ENCODE measurements around the gene LYAR. TPM values are rescaled to one million over a fixed set of nuclear protein-coding genes. Genes with fewer than 3 reads are reported as not detected.

LYAR gene
- total and polyA plus RNA-seq, 2 of the 13 experiments (the other 11 are each of a cell fraction or from before 2014, with no cell fraction given): 7.8 to 94.2 TPM

DNA sequence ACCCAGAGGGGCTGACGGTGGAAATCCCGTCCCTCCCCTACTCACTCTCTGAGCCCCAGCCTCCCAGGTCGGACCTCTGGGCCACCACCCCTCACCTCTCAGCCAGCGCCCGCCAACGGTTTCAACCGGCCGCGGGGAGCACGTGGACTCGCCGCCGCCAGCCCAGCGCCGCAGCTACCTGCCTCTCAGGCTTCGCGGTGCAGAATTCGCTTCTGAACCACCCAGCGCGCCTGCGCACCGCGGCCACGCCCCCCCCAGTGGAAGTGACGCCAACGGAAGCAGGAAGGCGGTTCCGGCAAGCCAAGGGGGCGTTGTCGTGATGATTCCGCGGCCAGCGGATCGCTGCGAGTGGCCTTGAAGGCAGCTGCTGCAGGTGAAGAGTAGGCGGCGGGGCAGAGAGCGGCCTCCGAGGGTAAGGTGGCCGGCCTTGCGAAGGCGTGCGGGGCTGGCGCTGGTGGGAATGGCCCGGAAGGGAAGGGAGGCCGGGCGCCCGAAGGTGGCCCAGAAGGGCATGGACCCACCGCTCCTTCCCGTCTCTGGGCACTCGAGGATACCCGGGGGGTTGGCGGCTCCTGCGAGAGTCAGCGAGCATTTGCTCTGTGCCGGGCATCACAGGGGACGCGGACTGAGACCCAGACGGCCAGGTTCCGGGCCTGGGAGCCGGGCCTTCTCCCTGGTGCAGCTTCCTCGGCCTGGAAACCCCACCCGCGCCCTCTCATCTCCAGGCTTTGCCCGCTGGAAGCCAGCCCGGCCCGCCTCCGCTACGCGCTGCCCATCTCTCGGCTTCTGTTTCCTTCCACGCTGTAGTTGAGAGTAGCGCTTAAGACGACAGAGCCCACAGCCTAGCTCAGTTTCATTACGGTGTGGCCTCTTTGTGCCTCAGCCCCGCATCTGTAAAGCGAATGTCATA is at the start of gene LYAR, which contains the start of gene ZBTB49 (continued):
- TF ChIP-seq, protein P1, sequence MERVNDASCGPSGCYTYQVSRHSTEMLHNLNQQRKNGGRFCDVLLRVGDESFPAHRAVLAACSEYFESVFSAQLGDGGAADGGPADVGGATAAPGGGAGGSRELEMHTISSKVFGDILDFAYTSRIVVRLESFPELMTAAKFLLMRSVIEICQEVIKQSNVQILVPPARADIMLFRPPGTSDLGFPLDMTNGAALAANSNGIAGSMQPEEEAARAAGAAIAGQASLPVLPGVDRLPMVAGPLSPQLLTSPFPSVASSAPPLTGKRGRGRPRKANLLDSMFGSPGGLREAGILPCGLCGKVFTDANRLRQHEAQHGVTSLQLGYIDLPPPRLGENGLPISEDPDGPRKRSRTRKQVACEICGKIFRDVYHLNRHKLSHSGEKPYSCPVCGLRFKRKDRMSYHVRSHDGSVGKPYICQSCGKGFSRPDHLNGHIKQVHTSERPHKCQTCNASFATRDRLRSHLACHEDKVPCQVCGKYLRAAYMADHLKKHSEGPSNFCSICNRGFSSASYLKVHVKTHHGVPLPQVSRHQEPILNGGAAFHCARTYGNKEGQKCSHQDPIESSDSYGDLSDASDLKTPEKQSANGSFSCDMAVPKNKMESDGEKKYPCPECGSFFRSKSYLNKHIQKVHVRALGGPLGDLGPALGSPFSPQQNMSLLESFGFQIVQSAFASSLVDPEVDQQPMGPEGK (CRISPR knock-in tag; IDR thresholded peaks at IDR 0.05): peak; percentile 30; the same call in 1 of the 2 replicates
- TF ChIP-seq SNRNP70 (IDR thresholded peaks at IDR 0.05; ENCODE audit: low read depth, low read length) (no peak), NCOR1 (IDR thresholded peaks at IDR 0.05; ENCODE audit: borderline replicate concordance, low read length) (0 out of 2 replicates have a peak, but pooled peaks have one; percentile 8), SRSF1 (optimal IDR thresholded peaks at IDR 0.05; ENCODE audit: low read depth, low read length) (peak; percentile 43), KAT7 (CRISPR knock-in tag; IDR thresholded peaks at IDR 0.05; ENCODE audit: borderline replicate concordance) (peak; percentile 60; the same call in 1 of the 2 replicates), ZNF124 (CRISPR knock-in tag; IDR thresholded peaks at IDR 0.05) (peak; percentile 33; the same call in 1 of the 2 replicates), ZNF296 (CRISPR knock-in tag; conservative IDR thresholded peaks at IDR 0.05) (no peak), CBX5 (CRISPR knock-in tag; IDR thresholded peaks at IDR 0.05; ENCODE audit: borderline replicate concordance) (no peak), POLR2AphosphoS5 (IDR thresholded peaks at IDR 0.05; ENCODE audit: low read depth, low read length) (peak; percentile 93), SMYD3 (CRISPR knock-in tag; IDR thresholded peaks at IDR 0.05) (no peak), DZIP1 (CRISPR knock-in tag; IDR thresholded peaks at IDR 0.05) (0 out of 2 replicates have a peak, but pooled peaks have one; percentile 78), HHEX (CRISPR knock-in tag; IDR thresholded peaks at IDR 0.05) (no peak), SP2 (CRISPR knock-in tag; IDR thresholded peaks at IDR 0.05) (peak; percentile 77), KDM1A (CRISPR knock-in tag; IDR thresholded peaks at IDR 0.05) (no peak)
- TF ChIP-seq, protein P2, sequence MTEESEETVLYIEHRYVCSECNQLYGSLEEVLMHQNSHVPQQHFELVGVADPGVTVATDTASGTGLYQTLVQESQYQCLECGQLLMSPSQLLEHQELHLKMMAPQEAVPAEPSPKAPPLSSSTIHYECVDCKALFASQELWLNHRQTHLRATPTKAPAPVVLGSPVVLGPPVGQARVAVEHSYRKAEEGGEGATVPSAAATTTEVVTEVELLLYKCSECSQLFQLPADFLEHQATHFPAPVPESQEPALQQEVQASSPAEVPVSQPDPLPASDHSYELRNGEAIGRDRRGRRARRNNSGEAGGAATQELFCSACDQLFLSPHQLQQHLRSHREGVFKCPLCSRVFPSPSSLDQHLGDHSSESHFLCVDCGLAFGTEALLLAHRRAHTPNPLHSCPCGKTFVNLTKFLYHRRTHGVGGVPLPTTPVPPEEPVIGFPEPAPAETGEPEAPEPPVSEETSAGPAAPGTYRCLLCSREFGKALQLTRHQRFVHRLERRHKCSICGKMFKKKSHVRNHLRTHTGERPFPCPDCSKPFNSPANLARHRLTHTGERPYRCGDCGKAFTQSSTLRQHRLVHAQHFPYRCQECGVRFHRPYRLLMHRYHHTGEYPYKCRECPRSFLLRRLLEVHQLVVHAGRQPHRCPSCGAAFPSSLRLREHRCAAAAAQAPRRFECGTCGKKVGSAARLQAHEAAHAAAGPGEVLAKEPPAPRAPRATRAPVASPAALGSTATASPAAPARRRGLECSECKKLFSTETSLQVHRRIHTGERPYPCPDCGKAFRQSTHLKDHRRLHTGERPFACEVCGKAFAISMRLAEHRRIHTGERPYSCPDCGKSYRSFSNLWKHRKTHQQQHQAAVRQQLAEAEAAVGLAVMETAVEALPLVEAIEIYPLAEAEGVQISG (CRISPR knock-in tag; IDR thresholded peaks at IDR 0.05): peak; percentile 87
- TF ChIP-seq, protein P3, sequence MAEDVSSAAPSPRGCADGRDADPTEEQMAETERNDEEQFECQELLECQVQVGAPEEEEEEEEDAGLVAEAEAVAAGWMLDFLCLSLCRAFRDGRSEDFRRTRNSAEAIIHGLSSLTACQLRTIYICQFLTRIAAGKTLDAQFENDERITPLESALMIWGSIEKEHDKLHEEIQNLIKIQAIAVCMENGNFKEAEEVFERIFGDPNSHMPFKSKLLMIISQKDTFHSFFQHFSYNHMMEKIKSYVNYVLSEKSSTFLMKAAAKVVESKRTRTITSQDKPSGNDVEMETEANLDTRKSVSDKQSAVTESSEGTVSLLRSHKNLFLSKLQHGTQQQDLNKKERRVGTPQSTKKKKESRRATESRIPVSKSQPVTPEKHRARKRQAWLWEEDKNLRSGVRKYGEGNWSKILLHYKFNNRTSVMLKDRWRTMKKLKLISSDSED (CRISPR knock-in tag; IDR thresholded peaks at IDR 0.05): 0 out of 2 replicates have a peak, but pooled peaks have one; percentile 63
- TF ChIP-seq, protein P4, sequence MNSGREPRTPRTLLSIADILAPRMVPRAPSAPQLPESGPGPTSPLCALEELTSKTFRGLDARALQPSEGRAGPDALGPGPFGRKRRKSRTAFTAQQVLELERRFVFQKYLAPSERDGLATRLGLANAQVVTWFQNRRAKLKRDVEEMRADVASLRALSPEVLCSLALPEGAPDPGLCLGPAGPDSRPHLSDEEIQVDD (CRISPR knock-in tag; IDR thresholded peaks at IDR 0.05; ENCODE audit: borderline replicate concordance): no peak
- TF ChIP-seq, protein P5, sequence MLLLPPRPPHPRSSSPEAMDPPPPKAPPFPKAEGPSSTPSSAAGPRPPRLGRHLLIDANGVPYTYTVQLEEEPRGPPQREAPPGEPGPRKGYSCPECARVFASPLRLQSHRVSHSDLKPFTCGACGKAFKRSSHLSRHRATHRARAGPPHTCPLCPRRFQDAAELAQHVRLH (CRISPR knock-in tag; IDR thresholded peaks at IDR 0.05; ENCODE audit: borderline replicate concordance, low read depth): 0 out of 2 replicates have a peak, but pooled peaks have one; percentile 38

All from HepG2 (cell line).